Camera-type eye (tissue), 1 donor: Measurements from ENCODE around the gene SLC1A2. TPM values are rescaled to one million over a fixed set of nuclear protein-coding genes. Genes with fewer than 3 reads are reported as not detected.

Experiments
- total RNA-seq: library from RNA; depleted of rRNA; stranded (reverse); fragments of >200 nt; gene quantifications from one replicate; pipeline ENCODE4 v1.2.3, GENCODE V29; 2014

The SLC1A2 gene
- 101 TPM for total RNA-seq

GRCh38 chr11:35419184-35419829 is at the start of gene SLC1A2:
Gene SLC1A2 (minus strand): TSS chr11:35419558. CDS start chr11:35418966, 592 bp downstream.

Other genes starting within 250 kb of the SLC1A2 start
- 20.3 TPM for gene PAMR1, start 106.1 kb upstream of the SLC1A2 start, total RNA-seq
- gene FJX1, start 198.9 kb upstream of the SLC1A2 start, total RNA-seq = 29.5 TPM
- 32.0 TPM for gene TRIM44, start 243.2 kb upstream of the SLC1A2 start, total RNA-seq